HG03469 (cell line): ENCODE results near the gene ZCCHC17.

Experiments
- ATAC-seq: cut with Tn5 transposase; IDR thresholded peaks from one replicate; pipeline ENCODE4 v1.9.1; 2021; ENCODE audit warnings: mild to moderate bottlenecking, moderate library complexity, moderate number of reproducible peaks; ENCODE audit not compliant: unreplicated experiment

The ZCCHC17 gene

GRCh38 chr1:31389616-31390015 is 92.8 kb downstream of the ZCCHC17 start:
- ATAC-seq = no peak

- ATAC-seq = no peak
Observed at GRCh38 chr1:31390071-31390470, 93.2 kb downstream of the ZCCHC17 start.

GRCh38 chr1:31393463-31393862 is 96.6 kb downstream of the ZCCHC17 start:
- no peak for ATAC-seq

GRCh38 chr1:31394584-31395193 is 97.9 kb downstream of the ZCCHC17 start:
- ATAC-seq = no peak

- ATAC-seq = no peak
Observed at GRCh38 chr1:31396633-31397351, 100.0 kb downstream of the ZCCHC17 start.

- ATAC-seq = no peak
Observed at GRCh38 chr1:31397360-31398095, 100.7 kb downstream of the ZCCHC17 start.

- no peak for ATAC-seq
Observed at GRCh38 chr1:31398246-31398645, 101.4 kb downstream of the ZCCHC17 start.

- no peak for ATAC-seq
Observed at GRCh38 chr1:31399976-31400375, 103.1 kb downstream of the ZCCHC17 start.

GRCh38 chr1:31400393-31400792 is 103.6 kb downstream of the ZCCHC17 start:
- ATAC-seq = no peak

- no peak for ATAC-seq
Observed at GRCh38 chr1:31401241-31401640, 104.4 kb downstream of the ZCCHC17 start.

GRCh38 chr1:31405578-31406245 is 108.9 kb downstream of the ZCCHC17 start:
- ATAC-seq = no peak

- ATAC-seq = no peak
Observed at GRCh38 chr1:31407029-31407626, 110.3 kb downstream of the ZCCHC17 start.

- ATAC-seq = no peak
Observed at GRCh38 chr1:31408788-31409318, 112.0 kb downstream of the ZCCHC17 start.

- no peak for ATAC-seq
Observed at GRCh38 chr1:31409946-31410858, 113.4 kb downstream of the ZCCHC17 start.

- ATAC-seq = no peak
Observed at GRCh38 chr1:31410871-31411270, 114.0 kb downstream of the ZCCHC17 start.

GRCh38 chr1:31412205-31412604 is 115.4 kb downstream of the ZCCHC17 start:
- no peak for ATAC-seq

- no peak for ATAC-seq
Observed at GRCh38 chr1:31412732-31413404, 116.0 kb downstream of the ZCCHC17 start, which contains the start of gene SERINC2. TSS of gene SERINC2 (plus strand) at chr1:31413213. CDS start at chr1:31413266, 53 bp downstream.

- ATAC-seq = no peak
Observed at GRCh38 chr1:31413405-31414001, 116.7 kb downstream of the ZCCHC17 start.
